ENCODE data around the gene MALT1.

Gene MALT1

GRCh38 chr18:58671111-58671631, at the start of gene MALT1:
MALT1 (plus strand) TSS chr18:58671465; CDS start chr18:58671644, 179 bp downstream.
- DNase-seq (ENCODE audit: low read depth) = peak; percentile 52
- peak within 1 kb of the TSS; percentile 76 for H3K4me3 ChIP-seq (ENCODE audit: low read length)
- no peak for TF ChIP-seq CTCF (conservative IDR thresholded peaks at IDR 0.05; ENCODE audit: low read depth, low read length)

DNA sequence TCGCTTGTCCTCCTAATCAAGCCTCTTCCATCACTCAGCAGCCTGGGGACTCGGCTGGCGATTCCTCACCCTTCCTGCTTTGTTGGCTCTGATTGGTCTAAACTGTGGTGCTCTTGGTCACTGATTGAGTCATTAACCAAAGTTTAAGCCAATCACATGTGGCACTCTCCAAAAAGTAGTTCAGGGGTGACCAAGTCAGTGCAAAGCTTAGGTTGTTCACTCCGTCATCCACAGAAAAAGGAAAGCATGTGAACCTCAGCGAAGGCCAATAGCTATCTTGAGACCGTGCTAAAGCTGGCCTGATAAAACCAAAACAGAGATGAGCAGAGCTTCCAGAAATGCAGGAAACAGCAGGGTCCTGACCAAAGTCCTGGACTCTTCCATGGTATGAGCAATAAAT, 47.3 kb upstream of the MALT1 start:
- no peak overlapping the region for H3K4me3 ChIP-seq (ENCODE audit: low read length)
- DNase-seq (ENCODE audit: low read depth) = no peak
- no peak for TF ChIP-seq CTCF (conservative IDR thresholded peaks at IDR 0.05; ENCODE audit: low read depth, low read length)

GRCh38 chr18:58625839-58626238, 45.4 kb upstream of the MALT1 start:
- no peak for TF ChIP-seq CTCF (conservative IDR thresholded peaks at IDR 0.05; ENCODE audit: low read depth, low read length)
- no peak overlapping the region for H3K4me3 ChIP-seq (ENCODE audit: low read length)
- DNase-seq (ENCODE audit: low read depth) = no peak

DNA sequence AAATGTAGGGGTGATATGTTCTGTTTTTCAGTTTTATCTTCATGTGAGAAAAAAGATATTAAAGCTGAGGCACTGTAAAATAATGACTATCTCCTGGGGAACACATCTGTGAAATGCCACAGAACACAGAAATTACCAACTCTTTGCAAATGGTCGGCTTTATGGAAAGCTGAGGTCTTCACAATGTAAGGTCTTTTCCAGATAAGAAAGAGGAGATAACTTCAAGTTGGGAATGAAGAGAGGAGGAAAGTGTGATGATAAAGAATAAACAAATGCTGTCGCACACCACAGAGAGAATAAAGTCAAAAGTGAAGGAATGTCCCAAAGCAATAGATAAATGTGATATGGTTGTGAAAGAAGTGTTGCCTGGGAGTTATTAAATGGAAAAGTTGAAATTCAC, 41.2 kb upstream of the MALT1 start:
- H3K4me3 ChIP-seq (ENCODE audit: low read length) = no peak overlapping the region
- no peak for DNase-seq (ENCODE audit: low read depth)
- TF ChIP-seq CTCF (conservative IDR thresholded peaks at IDR 0.05; ENCODE audit: low read depth, low read length) = no peak

DNA sequence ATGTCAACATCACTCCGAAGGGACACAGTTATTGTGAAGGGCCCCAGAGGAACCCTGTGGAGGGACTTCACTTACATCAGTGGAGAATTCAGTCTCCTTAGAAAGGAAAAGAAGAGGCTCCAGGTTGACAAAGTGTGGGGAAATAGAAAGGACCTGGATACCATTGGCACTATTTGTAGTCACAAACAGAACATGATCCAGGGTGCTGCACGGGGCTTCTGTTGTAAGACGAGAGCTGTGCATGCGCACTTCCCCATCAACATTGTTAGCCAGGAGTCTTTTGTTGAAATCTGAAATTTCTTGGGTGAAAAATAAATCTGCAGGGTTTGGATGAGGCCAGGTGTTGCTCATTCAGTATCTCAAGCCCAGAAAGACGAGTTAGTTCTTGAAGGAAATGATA, 40.0 kb upstream of the MALT1 start:
- TF ChIP-seq CTCF (conservative IDR thresholded peaks at IDR 0.05; ENCODE audit: low read depth, low read length) = no peak
- no peak overlapping the region for H3K4me3 ChIP-seq (ENCODE audit: low read length)
- no peak for DNase-seq (ENCODE audit: low read depth)

GRCh38 chr18:58632552-58632951, 38.7 kb upstream of the MALT1 start:
- H3K4me3 ChIP-seq (ENCODE audit: low read length) = no peak overlapping the region
- no peak for TF ChIP-seq CTCF (conservative IDR thresholded peaks at IDR 0.05; ENCODE audit: low read depth, low read length)
- no peak for DNase-seq (ENCODE audit: low read depth)

- no peak for TF ChIP-seq CTCF (conservative IDR thresholded peaks at IDR 0.05; ENCODE audit: low read depth, low read length)
Measured at GRCh38 chr18:58633874-58634273, 37.4 kb upstream of the MALT1 start.

More at GRCh38 chr18:58633874-58634273, 37.4 kb upstream of the MALT1 start:
- no peak for DNase-seq (ENCODE audit: low read depth)
- H3K4me3 ChIP-seq (ENCODE audit: low read length) = no peak overlapping the region

Measured in retinal pigment epithelial cell (primary cell).